Right lobe of liver (tissue), 4 donors: ENCODE results near the gene LHX6.

ENCODE experiments used
- POLR2A ChIP-seq: fragments of 450-650 bp; IDR thresholded peaks from one replicate; pipeline ENCODE4 v1.6.1; 2017; ENCODE audit warnings: antibody characterized with exemption, mild to moderate bottlenecking
- TF ChIP-seq, protein P1 (sequence below), 4 donors: fragments of 200-600 bp in 3 of 4; fragments of 450-650 bp in 1 of 4; IDR thresholded peaks; one replicate each; pipeline versions ENCODE4 v1.5.1 to v1.8.0; 2016 to 2022; ENCODE audit warnings: antibody characterized with exemption in 4 of 4, mild to moderate bottlenecking in 2 of 4
- donor health status: DM: no; HTN: no; CAD: no.
- donor health status: DM: no; HTN: no; CAD: no.
- donor health status: DM: no; HTN: yes; CAD: no.

DNA sequence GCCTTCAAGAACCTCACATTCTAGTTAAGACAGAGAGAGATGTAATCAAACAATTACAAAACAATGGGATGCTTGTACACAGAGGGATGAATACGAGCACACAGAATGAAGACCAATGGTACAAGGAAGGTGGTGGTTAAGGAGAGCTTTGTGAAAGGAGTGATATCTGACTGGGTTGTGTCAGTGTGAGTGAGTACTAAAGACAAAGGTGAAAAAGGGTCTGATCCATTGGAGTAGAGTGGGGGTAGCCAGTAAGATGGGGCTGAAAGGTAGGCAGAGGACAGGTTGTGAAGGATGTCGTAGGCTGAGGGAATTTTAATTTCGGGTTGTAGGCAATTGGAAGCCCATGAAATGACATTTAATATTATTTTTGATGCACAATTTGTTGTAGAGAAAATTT lies 26.0 kb upstream of the LHX6 start:
- TF ChIP-seq, protein P1, sequence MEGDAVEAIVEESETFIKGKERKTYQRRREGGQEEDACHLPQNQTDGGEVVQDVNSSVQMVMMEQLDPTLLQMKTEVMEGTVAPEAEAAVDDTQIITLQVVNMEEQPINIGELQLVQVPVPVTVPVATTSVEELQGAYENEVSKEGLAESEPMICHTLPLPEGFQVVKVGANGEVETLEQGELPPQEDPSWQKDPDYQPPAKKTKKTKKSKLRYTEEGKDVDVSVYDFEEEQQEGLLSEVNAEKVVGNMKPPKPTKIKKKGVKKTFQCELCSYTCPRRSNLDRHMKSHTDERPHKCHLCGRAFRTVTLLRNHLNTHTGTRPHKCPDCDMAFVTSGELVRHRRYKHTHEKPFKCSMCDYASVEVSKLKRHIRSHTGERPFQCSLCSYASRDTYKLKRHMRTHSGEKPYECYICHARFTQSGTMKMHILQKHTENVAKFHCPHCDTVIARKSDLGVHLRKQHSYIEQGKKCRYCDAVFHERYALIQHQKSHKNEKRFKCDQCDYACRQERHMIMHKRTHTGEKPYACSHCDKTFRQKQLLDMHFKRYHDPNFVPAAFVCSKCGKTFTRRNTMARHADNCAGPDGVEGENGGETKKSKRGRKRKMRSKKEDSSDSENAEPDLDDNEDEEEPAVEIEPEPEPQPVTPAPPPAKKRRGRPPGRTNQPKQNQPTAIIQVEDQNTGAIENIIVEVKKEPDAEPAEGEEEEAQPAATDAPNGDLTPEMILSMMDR (IDR thresholded peaks at IDR 0.05): no peak
- TF ChIP-seq POLR2A: no peak
